ENCODE data around the gene SUPT20H. TPM values are rescaled to one million over a fixed set of nuclear protein-coding genes. Genes with fewer than 3 reads are reported as not detected.

Gene SUPT20H
- total RNA-seq, 1 experiment from 2014 or later = 60.3 TPM

GRCh38 chr13:36999054-36999714 is 60.3 kb downstream of the SUPT20H start, which contains the start of gene ALG5:
Gene ALG5, minus strand, starts transcription at chr13:36999340. Its CDS starts 40 bp downstream, at chr13:36999300.
- peak; percentile 84 for DNase-seq (ENCODE audit: low read depth)

GRCh38 chr13:36998624-36999041 is 60.9 kb downstream of the SUPT20H start:
- DNase-seq (ENCODE audit: low read depth) = no peak

- DNase-seq (ENCODE audit: low read depth) = no peak
Measured at GRCh38 chr13:36997716-36998427, 61.6 kb downstream of the SUPT20H start.

- no peak for DNase-seq (ENCODE audit: low read depth)
Measured at GRCh38 chr13:36992362-36992761, 67.1 kb downstream of the SUPT20H start.

- DNase-seq (ENCODE audit: low read depth) = peak; percentile 28
Measured at GRCh38 chr13:36986462-36987240, 72.8 kb downstream of the SUPT20H start.

GRCh38 chr13:36981156-36981743 is 78.2 kb downstream of the SUPT20H start:
- peak; percentile 28 for DNase-seq (ENCODE audit: low read depth)

GRCh38 chr13:36979361-36980050 is 80.0 kb downstream of the SUPT20H start:
- DNase-seq (ENCODE audit: low read depth) = no peak

GRCh38 chr13:36975172-36975571 is 84.3 kb downstream of the SUPT20H start:
- no peak for DNase-seq (ENCODE audit: low read depth)

- DNase-seq (ENCODE audit: low read depth) = no peak
Measured at GRCh38 chr13:36973621-36974295, 85.7 kb downstream of the SUPT20H start.

GRCh38 chr13:36973009-36973408 is 86.5 kb downstream of the SUPT20H start:
- no peak for DNase-seq (ENCODE audit: low read depth)

- DNase-seq (ENCODE audit: low read depth) = no peak
Measured at GRCh38 chr13:36966404-36966803, 93.1 kb downstream of the SUPT20H start.

GRCh38 chr13:36965767-36966166 is 93.7 kb downstream of the SUPT20H start:
- peak; percentile 48 for DNase-seq (ENCODE audit: low read depth)

GRCh38 chr13:36959456-36960116 is 99.9 kb downstream of the SUPT20H start:
- no peak for DNase-seq (ENCODE audit: low read depth)

Other genes with a start within 250 kb of the SUPT20H start
- 0.96 and 1.3 TPM in 2 replicates for gene RFXAP, start 240.5 kb downstream of the SUPT20H start, total RNA-seq (2014; rRNA removed; shearing (Covaris generic))
- gene SMAD9, start 139.4 kb downstream of the SUPT20H start, total RNA-seq (2014; rRNA removed; shearing (Covaris generic)) = 0.12 TPM in 1 of 2 replicates, not detected in the other
- 33.8 and 34.0 TPM in 2 replicates for gene ALG5, start 60.3 kb downstream of the SUPT20H start, total RNA-seq (2014; rRNA removed; shearing (Covaris generic))
- 83.1 and 89.0 TPM in 2 replicates for gene EXOSC8, start 58.9 kb downstream of the SUPT20H start, total RNA-seq (2014; rRNA removed; shearing (Covaris generic))
- not detected in 2 replicates for gene CSNK1A1L, start 46.0 kb upstream of the SUPT20H start, total RNA-seq (2014; rRNA removed; shearing (Covaris generic))